ENCODE measurements around the gene SAP30BP.

DNA sequence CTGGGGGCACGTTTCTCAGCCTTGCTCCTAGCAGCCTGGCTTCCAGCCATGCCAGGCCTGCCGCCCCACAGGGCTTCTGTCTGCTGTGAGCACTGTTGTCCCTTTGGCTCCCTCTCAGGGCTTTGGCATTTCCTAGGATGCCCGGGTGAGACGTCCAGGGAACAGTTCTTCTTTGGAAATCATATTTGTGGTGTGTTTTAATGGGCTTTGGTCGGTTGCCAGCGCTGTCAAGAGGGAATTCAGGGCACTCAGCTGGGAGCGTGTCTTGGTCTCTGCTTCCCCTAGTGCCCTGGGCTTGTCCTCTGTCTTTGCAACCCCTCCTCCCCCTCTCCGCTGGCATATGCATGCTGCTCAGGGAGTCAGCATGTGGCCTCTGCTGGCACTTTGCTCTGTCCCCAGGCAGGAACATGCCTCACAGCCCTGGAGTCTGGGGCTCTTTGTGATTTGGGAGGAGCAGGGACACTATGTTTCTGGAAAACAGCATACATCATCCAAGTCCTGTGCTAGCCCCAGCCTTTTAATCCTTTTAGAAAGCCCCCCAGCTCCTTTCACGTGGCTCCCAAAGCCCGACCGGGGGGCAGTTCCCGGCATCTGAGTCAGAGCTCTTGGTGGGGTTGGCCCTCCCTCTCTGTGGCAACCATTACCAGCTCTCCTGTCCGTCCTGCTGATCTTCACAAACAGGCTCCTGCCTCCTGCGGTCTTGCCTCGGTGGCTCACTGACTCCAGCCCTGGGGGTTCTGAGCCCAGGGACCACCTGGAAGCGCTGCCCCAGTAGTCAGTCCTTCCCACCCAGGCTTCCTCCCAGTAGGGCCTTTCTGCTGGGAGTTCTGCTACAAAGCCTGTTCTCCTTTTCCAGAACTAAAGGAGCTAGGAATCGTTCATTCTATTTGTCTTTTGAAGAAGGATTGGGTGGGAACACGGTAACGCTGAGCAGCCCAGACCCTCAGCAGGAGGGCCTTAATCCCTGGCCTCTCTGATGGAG is 26.7 kb downstream of the SAP30BP start:
- TF ChIP-seq SUZ12 (IDR thresholded peaks at IDR 0.05) (no peak), HDGF (IDR thresholded peaks at IDR 0.05; ENCODE audit: borderline replicate concordance) (no peak), FOXM1 (IDR thresholded peaks at IDR 0.05; ENCODE audit: borderline replicate concordance) (no peak), TARDBP (IDR thresholded peaks at IDR 0.05) (no peak), LEF1 (IDR thresholded peaks at IDR 0.05; ENCODE audit: borderline replicate concordance) (no peak), FOXK2 (IDR thresholded peaks at IDR 0.05) (no peak), CTBP1 (IDR thresholded peaks at IDR 0.05; ENCODE audit: borderline replicate concordance) (no peak), ARNT (IDR thresholded peaks at IDR 0.05) (no peak), SP1 (IDR thresholded peaks at IDR 0.05) (no peak), ZNF384 (IDR thresholded peaks at IDR 0.05) (no peak), ELF4 (IDR thresholded peaks at IDR 0.05) (no peak)
